NB4 (cell line): Measurements from ENCODE around the gene ARHGAP45.
A peak's percentile ranks its signal among the peaks of the same experiment; 100 is the strongest.
"Not testable (repeated sequence)": the region's sequence is repeated elsewhere in the genome, so short reads cannot be mapped to it uniquely, and the experiment has no call there.

Experiments
- DNase-seq: peaks from one replicate; pipeline ENCODE4 v3.0.0; 2010; ENCODE audit warnings: low read depth
- H3K4me3 ChIP-seq: one replicate; pipeline ENCODE4 v1.5.1; 2011; ENCODE audit warnings: mild to moderate bottlenecking, low read depth, low read length, moderate library complexity
- CTCF ChIP-seq: IDR thresholded peaks from one replicate; pipeline ENCODE4 v1.5.1; 2012; ENCODE audit warnings: low read depth, low read length
- MAX ChIP-seq: IDR thresholded peaks from 2 replicates; pipeline ENCODE4 v1.6.1; 2011; ENCODE audit warnings: low read depth, low read length
- MYC ChIP-seq: IDR thresholded peaks from 2 replicates; pipeline ENCODE4 v1.6.1; 2011; ENCODE audit warnings: low read depth, low read length
- POLR2A ChIP-seq: IDR thresholded peaks from 2 replicates; pipeline ENCODE4 v1.6.1; 2011; ENCODE audit warnings: mild to moderate bottlenecking; ENCODE audit not compliant: insufficient read length; ENCODE audit errors: extremely low read depth

Gene ARHGAP45

GRCh38 chr19:1112268-1113029, 45.5 kb downstream of the ARHGAP45 start:
- H3K4me3 ChIP-seq = no peak overlapping the region
- no peak for DNase-seq
- no peak for TF ChIP-seq MYC
- no peak for TF ChIP-seq CTCF
- TF ChIP-seq POLR2A = no peak
- TF ChIP-seq MAX = no peak

- TF ChIP-seq CTCF = peak; percentile 53
- TF ChIP-seq MYC = no peak
- TF ChIP-seq MAX = peak; percentile 19; the same call in 1 of the 2 replicates
- H3K4me3 ChIP-seq = no peak overlapping the region
- peak; percentile 88 for DNase-seq
Observed at GRCh38 chr19:1113030-1113985, 46.3 kb downstream of the ARHGAP45 start.

- no peak for DNase-seq
- H3K4me3 ChIP-seq = no peak overlapping the region
- TF ChIP-seq CTCF (no peak), MYC (no peak), MAX (no peak), POLR2A (no peak)
Observed at GRCh38 chr19:1113986-1114483, 47.1 kb downstream of the ARHGAP45 start.

- not testable (repeated sequence) for DNase-seq, H3K4me3 ChIP-seq
Observed at GRCh38 chr19:1114728-1115127, 47.8 kb downstream of the ARHGAP45 start.

- DNase-seq = no peak
- no peak overlapping the region for H3K4me3 ChIP-seq
- TF ChIP-seq POLR2A = no peak
- TF ChIP-seq MYC = no peak
- TF ChIP-seq CTCF = no peak
- no peak for TF ChIP-seq MAX
Observed at GRCh38 chr19:1115646-1116420, 48.9 kb downstream of the ARHGAP45 start.
